Adipose tissue (tissue), 3 donors: Measurements from ENCODE around the gene CBX4. TPM values are rescaled to one million over a fixed set of nuclear protein-coding genes. Genes with fewer than 3 reads are reported as not detected.

Source experiments
- H3K27ac ChIP-seq: one replicate; pipeline ENCODE4 v1.5.1; 2013; ENCODE audit warnings: low read depth, low read length
- WGBS, 3 donors: extraction: QIAGEN DNeasy Blood & Tissue Kit; methylation state at CpG; one replicate each; pipeline ENCODE4 v1.1.7; 2013; 5-methylcytosine and 5-hydroxymethylcytosine counted together
- polyA plus RNA-seq, 3 donors: library from polyadenylated mRNA; stranded (reverse); fragments of 200-250 nt; gene quantifications; one replicate each; pipeline ENCODE4 v1.2.3, GENCODE V29; 2013
- donor health status: healthy with polysubstance abuse.
- donor health status: Bipolar disorder and iron deficiency.
- donor health status: healthy.

The CBX4 gene
- polyA plus RNA-seq, 3 donors: 6.3 to 10.6 (median 8.0) TPM

DNA sequence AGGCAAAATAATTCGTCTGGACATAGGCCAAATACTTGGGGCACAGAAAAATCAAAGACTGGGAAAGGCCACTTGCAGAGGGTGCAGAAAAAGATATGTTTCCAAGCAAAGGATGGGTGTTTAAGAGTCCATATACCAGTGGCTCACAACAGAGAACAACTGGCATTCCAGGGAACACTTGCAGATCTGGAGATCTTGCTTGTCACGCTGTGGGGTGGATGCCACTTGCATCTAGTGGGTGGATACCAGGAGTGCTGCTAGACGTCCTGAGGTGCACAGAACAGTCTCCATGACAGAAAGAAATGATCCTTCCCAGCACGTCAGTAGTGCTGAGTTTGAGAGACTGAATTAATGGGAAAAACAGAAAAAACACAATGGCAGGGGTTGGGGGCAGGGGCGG is 50.8 kb downstream of the CBX4 start:
- 77 to 87% (median 80%) methylated on average over 5 of the region's 5 CpGs for WGBS, 3 donors
- H3K27ac ChIP-seq: no peak overlapping the region

DNA sequence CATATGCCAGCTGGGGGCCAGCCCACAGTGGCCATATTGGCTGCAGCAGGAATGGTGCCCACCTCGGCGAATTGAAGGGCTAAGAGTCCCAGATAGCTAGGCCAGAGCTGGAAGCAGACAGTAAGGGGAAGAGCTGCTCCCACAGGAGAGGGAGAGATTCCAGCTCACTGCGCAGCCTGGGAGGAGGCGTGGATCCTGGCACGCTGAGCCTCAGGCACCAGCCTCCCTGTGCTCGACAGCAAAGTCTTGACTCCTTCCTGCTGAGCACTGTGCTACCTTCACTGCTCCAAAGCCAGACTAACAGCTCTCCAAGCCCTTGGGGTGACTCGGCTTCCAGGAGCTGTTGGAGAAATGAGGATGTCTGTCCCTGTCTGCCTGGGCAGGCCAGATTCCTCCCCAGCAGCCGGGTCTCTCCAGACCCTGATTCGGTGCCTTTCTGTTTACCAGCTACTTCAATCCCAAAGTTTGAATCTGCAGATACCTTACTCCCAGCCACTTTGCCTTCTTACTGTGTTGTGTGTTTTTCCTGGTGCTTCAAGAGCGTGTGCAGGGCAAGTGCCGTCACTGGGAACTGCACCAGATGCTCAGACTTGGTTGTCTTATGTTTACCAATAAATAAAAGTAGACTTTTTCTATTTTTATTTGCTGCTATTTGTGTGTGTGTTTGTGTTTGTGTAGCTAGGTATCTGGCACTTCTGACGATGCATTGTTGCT is 52.2 kb downstream of the CBX4 start:
- 66 to 89% (median 89%) methylated on average over 12 of the region's 12 CpGs for WGBS, 3 donors
- no peak overlapping the region for H3K27ac ChIP-seq

DNA sequence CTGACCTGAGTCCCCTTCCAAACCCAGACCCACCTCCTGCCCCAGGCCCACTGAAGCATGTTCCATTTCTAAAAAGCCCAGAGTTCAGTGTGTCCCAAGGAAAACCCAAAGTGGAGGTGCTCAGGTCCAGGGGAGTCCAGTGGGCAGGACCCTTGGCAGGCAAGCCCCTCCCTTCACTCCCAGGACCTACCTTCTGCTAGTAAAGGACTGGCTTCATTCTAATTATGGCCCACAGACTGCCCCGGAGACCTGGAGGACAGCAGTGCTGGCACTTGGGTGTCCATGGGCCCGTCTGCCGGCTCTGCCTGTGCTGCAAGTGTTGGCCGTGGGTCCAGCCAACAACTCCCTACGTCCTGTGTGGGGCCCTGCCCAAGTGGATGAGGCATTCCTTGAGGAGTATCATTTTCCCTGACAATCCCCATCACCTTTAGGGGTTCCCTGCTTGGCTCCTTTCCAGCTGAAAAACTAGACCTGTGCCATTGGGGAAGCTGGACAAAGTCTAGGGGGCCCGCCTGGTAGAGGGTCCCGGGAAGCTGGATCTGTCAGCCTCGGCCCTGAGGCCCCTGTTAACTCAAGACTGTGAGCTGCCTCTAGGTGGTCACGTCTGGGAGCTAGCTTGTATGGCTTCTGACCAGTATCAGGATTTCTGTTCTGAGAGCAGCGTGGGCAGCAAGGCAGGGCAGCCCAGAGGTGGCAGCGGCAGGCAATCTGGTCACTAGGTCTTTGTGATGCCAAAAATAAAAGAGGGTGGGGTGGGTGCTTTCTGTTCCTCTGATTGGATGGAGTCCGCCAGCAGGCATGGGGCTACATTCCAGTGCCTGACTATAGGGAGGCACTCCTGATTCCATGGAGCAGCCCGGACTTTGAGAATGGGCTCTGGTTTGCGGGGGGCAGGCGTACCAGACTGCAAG is 53.1 kb downstream of the CBX4 start:
- H3K27ac ChIP-seq: no peak overlapping the region
- WGBS, 3 donors: 90 to 96% (median 95%) methylated on average over 15 of the region's 15 CpGs

DNA sequence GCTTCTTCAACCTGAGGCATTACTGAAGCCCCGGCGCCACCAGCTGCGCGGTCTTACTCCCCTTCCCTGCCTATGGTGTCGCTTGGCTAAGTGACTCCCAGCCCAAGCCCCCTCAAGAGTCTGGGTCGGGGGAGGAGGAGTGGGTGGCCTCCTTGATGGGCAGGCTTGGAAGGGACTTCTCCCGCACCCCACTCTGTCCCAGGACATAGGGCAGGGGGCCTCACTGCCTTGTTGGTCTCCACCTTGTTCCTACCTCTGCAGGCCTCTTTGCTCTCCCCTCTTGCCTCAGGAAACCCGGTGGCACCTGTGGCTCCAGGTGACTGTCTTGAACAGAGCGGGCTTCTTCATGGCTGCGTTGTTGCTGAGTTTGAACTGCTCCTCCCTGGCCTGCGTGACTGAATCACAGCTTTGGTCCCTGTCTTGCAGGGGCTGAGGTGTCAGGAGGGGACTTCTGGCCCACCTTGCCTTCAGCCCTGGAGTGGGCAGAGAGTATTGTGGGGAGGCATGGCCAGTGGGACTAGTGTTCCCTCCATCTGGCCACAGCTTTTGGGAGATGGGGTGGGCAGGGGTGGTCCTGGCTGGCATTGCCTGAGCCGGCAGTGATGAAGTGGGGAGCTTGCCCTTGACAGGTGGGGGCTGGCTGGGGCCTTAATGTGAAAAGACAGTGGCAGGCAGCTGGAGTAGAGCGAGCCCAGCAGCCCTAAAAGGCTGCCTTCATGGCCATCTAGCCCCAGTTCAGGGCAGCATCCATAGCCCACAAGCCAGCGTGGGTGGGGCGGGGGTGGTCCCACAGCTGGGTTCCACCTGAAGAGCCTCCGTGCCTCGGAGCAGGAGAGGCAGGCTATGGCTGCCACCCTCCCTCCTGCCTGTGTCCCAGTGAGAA is 54.0 kb downstream of the CBX4 start:
- H3K27ac ChIP-seq: no peak overlapping the region
- 93 to 96% (median 95%) methylated on average over 17 of the region's 17 CpGs for WGBS, 3 donors

DNA sequence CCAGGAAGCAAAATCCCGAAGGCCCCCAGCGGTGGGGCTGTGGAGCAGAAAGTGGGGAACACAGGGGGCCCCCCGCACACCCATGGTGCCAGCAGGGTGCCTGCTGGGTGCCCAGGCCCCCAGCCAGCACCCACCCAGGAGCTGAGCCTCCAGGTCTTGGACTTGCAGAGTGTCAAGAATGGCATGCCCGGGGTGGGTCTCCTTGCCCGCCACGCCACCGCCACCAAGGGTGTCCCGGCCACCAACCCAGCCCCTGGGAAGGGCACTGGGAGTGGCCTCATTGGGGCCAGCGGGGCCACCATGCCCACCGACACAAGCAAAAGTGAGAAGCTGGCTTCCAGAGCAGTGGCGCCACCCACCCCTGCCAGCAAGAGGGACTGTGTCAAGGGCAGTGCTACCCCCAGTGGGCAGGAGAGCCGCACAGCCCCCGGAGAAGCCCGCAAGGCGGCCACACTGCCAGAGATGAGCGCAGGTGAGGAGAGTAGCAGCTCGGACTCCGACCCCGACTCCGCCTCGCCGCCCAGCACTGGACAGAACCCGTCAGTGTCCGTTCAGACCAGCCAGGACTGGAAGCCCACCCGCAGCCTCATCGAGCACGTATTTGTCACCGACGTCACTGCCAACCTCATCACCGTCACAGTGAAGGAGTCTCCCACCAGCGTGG is 54.8 kb downstream of the CBX4 start:
- WGBS, 3 donors: 96 to 97% (median 97%) methylated on average over 31 of the region's 31 CpGs
- H3K27ac ChIP-seq: no peak overlapping the region

DNA sequence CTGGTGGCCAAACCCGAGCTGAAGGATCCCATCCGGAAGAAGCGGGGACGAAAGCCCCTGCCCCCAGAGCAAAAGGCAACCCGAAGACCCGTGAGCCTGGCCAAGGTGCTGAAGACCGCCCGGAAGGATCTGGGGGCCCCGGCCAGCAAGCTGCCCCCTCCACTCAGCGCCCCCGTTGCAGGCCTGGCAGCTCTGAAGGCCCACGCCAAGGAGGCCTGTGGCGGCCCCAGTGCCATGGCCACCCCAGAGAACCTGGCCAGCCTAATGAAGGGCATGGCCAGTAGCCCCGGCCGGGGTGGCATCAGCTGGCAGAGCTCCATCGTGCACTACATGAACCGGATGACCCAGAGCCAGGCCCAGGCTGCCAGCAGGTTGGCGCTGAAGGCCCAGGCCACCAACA is 55.3 kb downstream of the CBX4 start:
- no peak overlapping the region for H3K27ac ChIP-seq
- 95 to 96% (median 95%) methylated on average over 18 of the region's 18 CpGs for WGBS, 3 donors

Other genes starting within 250 kb of the CBX4 start
- gene RBFOX3, start 228.4 kb downstream of the CBX4 start, polyA plus RNA-seq: under 1 TPM in 2 of 3 donors, not detected in 1; 0.03 to 0.17 TPM
- not detected for gene ENPP7, start 108.5 kb downstream of the CBX4 start, polyA plus RNA-seq
- 1 to 10 TPM in 2 of 3 donors, under 1 TPM in 1; 0.79 to 1.3 (median 1.3) TPM for gene CBX2, start 61.3 kb downstream of the CBX4 start, polyA plus RNA-seq
- 1 to 10 TPM; 1.7 to 5.6 (median 2.2) TPM for gene CBX8, start 42.4 kb downstream of the CBX4 start, polyA plus RNA-seq
- gene TBC1D16, start 196.4 kb upstream of the CBX4 start, polyA plus RNA-seq: 10 to 100 TPM; 12.2 to 42.0 (median 37.9) TPM
- 1 to 10 TPM; 1.4 to 2.9 (median 2.1) TPM for gene CCDC40, start 197.2 kb upstream of the CBX4 start, polyA plus RNA-seq